PFSK-1 (cell line): ENCODE results near the gene CELF4.

ENCODE experiments used
- FOXP2 ChIP-seq: optimal IDR thresholded peaks from 2 replicates; pipeline ENCODE3; 2011; ENCODE audit warnings: borderline replicate concordance, control low read depth, inconsistent platforms; ENCODE audit not compliant: insufficient read depth; ENCODE audit errors: extremely low read length, extremely low read depth
- POLR2AphosphoS5 ChIP-seq: IDR thresholded peaks from 2 replicates; pipeline ENCODE4 v1.6.1; 2012; ENCODE audit warnings: low read depth, mild to moderate bottlenecking, control low read depth, low read length, moderate library complexity
- SIN3A ChIP-seq: IDR thresholded peaks from 2 replicates; pipeline ENCODE4 v1.6.1; 2012; ENCODE audit warnings: mild to moderate bottlenecking, low read length, moderate library complexity, borderline replicate concordance; ENCODE audit not compliant: insufficient read depth
- TAF1 ChIP-seq: IDR thresholded peaks from 2 replicates; pipeline ENCODE4 v1.6.1; 2012; ENCODE audit warnings: low read length, control low read depth, borderline replicate concordance; ENCODE audit not compliant: insufficient read depth
- TF ChIP-seq, protein P1 (sequence below), 2 experiments: IDR thresholded peaks; 2 replicates each; pipeline versions ENCODE4 v1.6.1 to v1.8.0; 2011 to 2012; ENCODE audit warnings: low read depth in 2 of 2, low read length in 2 of 2, control low read depth in 1 of 2, inconsistent platforms in 1 of 2, mild to moderate bottlenecking in 1 of 2, moderate library complexity in 1 of 2; ENCODE audit not compliant: insufficient read depth in 1 of 2

DNA sequence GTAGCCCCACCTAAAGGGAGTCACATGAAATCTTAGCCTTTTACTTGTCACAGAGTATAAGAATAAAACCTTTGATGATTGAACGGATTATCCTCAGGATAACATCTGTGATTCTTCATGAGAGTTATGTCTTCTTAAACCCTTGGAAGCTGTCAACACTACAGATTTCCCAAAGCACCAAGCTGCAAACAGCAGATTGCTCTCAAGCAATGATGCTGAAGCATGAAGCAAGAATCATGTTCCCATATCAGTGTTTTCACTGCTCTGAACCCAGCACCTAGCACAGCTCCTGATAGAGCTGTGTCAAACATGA is 47.6 kb upstream of the CELF4 start:
- TF ChIP-seq SIN3A (no peak), TAF1 (no peak), POLR2AphosphoS5 (no peak), FOXP2 (no peak)
- TF ChIP-seq, protein P1, sequence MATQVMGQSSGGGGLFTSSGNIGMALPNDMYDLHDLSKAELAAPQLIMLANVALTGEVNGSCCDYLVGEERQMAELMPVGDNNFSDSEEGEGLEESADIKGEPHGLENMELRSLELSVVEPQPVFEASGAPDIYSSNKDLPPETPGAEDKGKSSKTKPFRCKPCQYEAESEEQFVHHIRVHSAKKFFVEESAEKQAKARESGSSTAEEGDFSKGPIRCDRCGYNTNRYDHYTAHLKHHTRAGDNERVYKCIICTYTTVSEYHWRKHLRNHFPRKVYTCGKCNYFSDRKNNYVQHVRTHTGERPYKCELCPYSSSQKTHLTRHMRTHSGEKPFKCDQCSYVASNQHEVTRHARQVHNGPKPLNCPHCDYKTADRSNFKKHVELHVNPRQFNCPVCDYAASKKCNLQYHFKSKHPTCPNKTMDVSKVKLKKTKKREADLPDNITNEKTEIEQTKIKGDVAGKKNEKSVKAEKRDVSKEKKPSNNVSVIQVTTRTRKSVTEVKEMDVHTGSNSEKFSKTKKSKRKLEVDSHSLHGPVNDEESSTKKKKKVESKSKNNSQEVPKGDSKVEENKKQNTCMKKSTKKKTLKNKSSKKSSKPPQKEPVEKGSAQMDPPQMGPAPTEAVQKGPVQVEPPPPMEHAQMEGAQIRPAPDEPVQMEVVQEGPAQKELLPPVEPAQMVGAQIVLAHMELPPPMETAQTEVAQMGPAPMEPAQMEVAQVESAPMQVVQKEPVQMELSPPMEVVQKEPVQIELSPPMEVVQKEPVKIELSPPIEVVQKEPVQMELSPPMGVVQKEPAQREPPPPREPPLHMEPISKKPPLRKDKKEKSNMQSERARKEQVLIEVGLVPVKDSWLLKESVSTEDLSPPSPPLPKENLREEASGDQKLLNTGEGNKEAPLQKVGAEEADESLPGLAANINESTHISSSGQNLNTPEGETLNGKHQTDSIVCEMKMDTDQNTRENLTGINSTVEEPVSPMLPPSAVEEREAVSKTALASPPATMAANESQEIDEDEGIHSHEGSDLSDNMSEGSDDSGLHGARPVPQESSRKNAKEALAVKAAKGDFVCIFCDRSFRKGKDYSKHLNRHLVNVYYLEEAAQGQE (IDR thresholded peaks at IDR 0.05; ENCODE audit: insufficient read depth in 1 of 2, low read depth in 2 of 2, low read length in 2 of 2), result no peak
